NCI-H2081 treated with DMSO at 0.1 percent for 48 hours (cell line): Measurements from ENCODE around the gene ABCG2.

ENCODE experiments used
- DNase-seq: peaks from one replicate; lab custom pipeline; 2025; lab: John Stamatoyannopoulos, UW

The ABCG2 gene

GRCh38 chr4:88158489-88159228 is at the start of gene ABCG2:
ABCG2 (minus strand) TSS chr4:88158639; CDS start chr4:88139995, 18,644 bp downstream.
- no peak for DNase-seq

GRCh38 chr4:88208156-88208555 is 49.7 kb upstream of the ABCG2 start:
- DNase-seq, result no peak

- DNase-seq, result no peak
These were observed 48.7 kb upstream of the ABCG2 start for GRCh38 chr4:88207171-88207570.

GRCh38 chr4:88204882-88205281 is 46.4 kb upstream of the ABCG2 start:
- no peak for DNase-seq

GRCh38 chr4:88202443-88202842 is 44.0 kb upstream of the ABCG2 start:
- no peak for DNase-seq

- DNase-seq, result no peak
These were observed 41.7 kb upstream of the ABCG2 start for GRCh38 chr4:88200186-88200585.

- DNase-seq, result no peak
These were observed 38.2 kb upstream of the ABCG2 start for GRCh38 chr4:88196523-88197185.

GRCh38 chr4:88196013-88196365 is 37.5 kb upstream of the ABCG2 start:
- no peak for DNase-seq

GRCh38 chr4:88195328-88196012 is 37.0 kb upstream of the ABCG2 start:
- DNase-seq, result no peak

GRCh38 chr4:88191404-88191803 is 33.0 kb upstream of the ABCG2 start:
- DNase-seq, result no peak

GRCh38 chr4:88189881-88190585 is 31.6 kb upstream of the ABCG2 start:
- DNase-seq, result no peak

GRCh38 chr4:88189418-88189738 is 30.9 kb upstream of the ABCG2 start:
- DNase-seq, result no peak

GRCh38 chr4:88188738-88189417 is 30.4 kb upstream of the ABCG2 start:
- no peak for DNase-seq

GRCh38 chr4:88187766-88188165 is 29.3 kb upstream of the ABCG2 start:
- DNase-seq, result no peak

GRCh38 chr4:88185906-88186305 is 27.5 kb upstream of the ABCG2 start:
- no peak for DNase-seq

GRCh38 chr4:88179261-88179660 is 20.8 kb upstream of the ABCG2 start:
- no peak for DNase-seq

GRCh38 chr4:88178626-88179231 is 20.3 kb upstream of the ABCG2 start:
- DNase-seq, result no peak

- DNase-seq, result no peak
These were observed 19.7 kb upstream of the ABCG2 start for GRCh38 chr4:88177983-88178625.

- no peak for DNase-seq
These were observed 14.5 kb upstream of the ABCG2 start for GRCh38 chr4:88172987-88173386.

GRCh38 chr4:88171206-88171605 is 12.8 kb upstream of the ABCG2 start:
- DNase-seq, result no peak

- no peak for DNase-seq
These were observed 10.9 kb upstream of the ABCG2 start for GRCh38 chr4:88169298-88169697.
